ENCODE results near the gene USH2A. TPM values are rescaled to one million over a fixed set of nuclear protein-coding genes. Genes with fewer than 3 reads are reported as not detected.

USH2A gene
- total RNA-seq, 1 experiment from 2014 or later, result 0.02 TPM

DNA sequence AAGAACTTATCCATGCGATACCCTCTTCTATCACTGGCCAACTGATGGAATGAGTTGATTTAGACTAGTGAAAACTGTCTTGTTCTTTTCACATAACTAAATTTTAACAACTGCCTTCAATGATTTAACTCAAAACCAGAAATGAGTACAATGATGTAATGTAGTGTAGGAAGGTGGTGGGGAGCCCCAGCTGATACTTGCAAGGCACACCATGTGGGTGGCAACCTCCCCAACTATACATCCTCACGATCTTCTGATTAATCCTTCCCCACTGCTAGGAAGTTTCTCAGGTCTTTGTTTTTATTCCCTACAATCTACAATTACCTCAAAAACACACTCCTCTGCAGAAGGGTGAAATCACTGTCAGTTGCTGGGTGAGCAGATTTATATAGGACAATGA is 755.5 kb downstream of the USH2A start:
- DNase-seq (ENCODE audit: extremely low read depth, low read depth), result no peak

DNA sequence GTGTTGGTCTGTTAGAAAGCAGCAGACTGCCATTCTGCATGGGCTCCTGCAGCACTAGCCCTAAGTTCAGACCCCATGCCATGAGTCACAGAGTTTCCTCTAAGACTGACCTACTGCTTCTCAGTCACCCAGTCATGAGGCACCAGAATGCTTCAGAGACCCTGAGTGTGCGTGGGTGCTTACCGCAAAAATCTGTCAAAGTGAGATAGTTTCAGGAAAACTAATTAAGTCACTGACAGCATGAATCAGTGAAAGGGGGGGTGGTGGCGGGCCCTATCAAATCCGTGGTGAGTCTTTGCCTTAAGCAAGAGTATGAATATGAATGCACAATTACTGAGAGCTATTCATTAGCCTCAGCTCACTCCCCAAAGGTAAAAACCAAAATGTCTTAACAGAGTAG is 758.0 kb downstream of the USH2A start:
- DNase-seq (ENCODE audit: extremely low read depth, low read depth), result no peak

DNA sequence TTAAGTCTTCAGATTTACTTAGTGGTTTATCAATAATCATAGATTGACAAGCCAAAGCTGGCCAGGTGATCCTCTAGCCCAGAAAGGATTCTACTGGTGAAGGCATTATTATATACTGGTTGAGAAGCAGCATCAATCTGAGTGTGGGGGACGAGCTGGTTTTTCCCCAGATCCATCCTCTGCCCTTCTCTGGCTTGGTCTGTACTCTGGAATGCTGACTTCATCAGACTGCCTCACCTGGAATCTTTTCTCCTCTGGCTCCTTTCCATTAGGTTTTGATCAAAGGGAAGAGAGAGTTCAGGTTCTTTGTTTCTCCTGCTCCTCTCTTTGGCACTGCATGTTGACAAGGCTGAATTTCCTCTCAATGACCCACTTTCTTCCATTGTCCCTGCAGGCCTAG is 762.2 kb downstream of the USH2A start:
- no peak for DNase-seq (ENCODE audit: extremely low read depth, low read depth)

DNA sequence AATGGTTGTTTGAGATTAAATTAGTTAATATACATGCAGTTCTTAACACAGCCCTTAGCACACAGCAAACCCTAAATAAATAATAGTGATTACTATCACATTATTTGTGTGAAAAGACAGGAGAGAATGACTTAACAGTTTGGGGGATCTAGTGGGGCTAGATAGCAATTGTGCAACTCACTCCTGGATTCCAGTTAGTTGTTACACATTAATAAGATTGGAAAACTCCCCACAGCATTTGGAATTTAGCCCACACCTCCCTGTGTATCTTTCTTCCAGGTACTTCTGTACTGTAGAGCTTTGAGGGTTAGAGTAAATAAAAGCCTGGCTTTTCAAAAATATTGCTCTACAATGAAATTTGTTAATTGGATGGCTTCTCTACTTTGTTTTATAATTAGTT is 763.0 kb downstream of the USH2A start:
- DNase-seq (ENCODE audit: extremely low read depth, low read depth), result no peak

DNA sequence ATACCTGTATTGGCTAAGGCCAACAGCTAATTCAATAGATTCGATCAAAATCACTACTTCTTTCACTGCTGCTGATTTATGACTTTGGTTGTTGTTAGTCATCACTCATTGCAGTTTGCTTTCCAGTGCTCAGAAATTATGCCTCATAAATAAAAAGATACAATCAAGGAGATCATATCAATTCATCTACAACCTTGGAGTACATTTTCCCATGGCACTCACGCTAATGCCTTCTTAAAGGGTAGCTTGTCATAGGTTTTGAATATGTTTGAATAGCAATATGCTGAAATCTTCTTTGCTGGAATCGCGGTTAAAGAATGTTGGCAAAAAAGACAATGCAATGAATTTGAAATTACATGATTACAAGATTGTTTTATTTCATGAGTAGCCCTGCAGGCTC is 766.2 kb downstream of the USH2A start:
- no peak for DNase-seq (ENCODE audit: extremely low read depth, low read depth)

DNA sequence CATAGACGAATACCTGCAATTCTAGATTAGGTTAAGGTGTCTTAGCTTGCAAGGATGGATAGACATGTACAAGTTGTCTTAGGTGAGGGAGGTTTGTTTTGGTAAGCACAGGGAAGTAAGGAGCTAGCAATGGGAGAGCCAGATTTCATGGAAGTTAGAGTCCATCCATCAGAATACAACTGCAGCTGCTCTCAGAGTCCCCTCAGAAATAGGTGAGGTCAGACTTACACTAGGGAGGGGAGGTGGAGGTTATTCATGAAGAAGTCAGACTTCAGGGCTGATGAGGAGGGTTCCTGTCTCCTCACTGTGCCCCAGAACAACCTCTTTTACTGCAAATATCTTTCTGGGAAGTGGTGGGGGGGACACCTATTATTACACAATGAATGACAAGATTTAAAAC is 770.9 kb downstream of the USH2A start:
- DNase-seq (ENCODE audit: extremely low read depth, low read depth), result no peak

DNA sequence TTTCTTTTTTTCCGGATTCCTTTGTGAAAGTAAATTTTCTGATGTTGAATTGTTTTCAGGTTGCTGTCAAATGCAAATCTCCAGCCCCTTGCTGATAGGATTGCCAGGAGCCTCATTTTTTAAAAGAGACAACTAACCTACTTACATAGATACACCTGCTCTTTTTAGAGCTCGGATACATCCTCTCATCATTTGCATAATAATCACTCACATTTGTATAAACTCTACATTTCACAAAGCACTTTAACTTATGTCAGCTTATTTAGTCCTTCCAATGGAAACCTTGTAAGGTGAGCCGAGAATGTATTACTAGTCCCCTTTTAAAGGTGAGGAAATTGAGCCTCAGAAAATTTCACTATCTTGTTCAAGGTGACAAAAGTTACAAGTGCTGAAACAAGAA is 771.4 kb downstream of the USH2A start:
- DNase-seq (ENCODE audit: extremely low read depth, low read depth), result no peak

DNA sequence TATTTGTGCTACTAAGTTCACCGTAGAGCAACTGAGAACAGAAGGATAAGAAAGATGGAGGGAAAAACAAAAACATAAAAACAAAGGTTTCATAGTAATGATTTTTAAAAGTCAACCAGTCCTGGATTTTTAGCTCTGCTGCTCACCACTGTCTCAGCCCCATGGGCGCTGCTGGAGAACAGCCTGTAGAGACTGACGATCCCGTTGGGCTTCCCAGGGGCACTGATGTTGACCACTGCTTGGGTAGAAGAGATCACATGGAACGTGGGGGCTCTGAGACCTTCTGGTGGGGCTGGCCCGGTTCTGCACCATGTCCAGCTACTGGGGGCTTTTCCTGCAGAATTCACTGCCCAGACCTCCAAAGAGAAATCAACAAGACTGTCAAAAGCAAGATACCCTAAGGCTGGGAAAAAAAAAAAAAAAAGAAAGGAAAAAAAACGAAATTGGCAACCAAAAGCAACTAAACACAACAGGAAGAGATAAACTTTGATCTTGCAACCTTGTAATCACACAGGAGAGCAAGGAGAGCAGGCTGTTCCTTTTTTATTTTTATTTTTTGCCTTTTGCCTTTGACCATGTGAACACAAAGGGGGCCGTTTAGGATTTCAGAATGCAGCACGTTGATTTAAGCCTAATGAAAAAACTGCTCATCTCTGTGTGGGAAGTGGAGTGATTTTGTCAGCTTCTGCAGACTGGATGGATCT is 772.6 kb downstream of the USH2A start:
- no peak for DNase-seq (ENCODE audit: extremely low read depth, low read depth)

DNA sequence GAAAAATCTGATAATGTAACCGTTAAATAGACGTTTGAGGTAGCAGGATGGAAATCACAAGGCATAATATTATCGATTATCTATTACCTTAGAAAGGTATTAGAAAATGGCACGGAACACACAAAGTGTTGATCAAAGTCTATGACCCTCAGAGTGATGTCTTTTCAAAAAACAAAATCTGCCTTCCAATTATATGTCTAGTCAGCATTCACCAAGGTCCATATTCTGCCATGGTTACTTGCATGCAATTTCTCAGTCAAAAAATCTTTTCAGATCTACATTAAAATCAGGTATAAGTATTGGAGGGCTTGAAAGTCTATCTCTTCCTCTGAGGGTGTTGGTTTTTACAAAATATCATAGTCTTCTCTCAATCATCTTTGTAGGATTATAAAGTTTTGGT is 774.3 kb downstream of the USH2A start:
- no peak for DNase-seq (ENCODE audit: extremely low read depth, low read depth)

DNA sequence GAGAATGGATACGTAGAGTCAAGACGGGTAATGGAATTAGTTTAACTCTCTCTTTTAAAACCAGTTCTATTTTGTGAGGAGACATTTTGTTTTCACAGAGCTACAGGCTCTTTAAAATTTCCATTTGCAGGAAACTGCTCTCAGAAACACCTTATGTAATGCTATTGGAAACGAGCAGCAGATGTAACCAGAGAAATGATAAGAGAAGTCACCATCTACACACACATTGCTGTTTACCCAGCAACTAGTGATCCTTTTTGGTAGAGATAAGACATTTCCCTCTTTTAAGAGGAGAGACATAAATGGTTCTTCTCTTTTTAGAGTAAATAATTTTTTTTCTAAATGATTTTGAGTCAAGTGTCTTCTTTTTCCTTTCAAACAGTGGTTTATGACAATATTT is 775.5 kb downstream of the USH2A start:
- DNase-seq (ENCODE audit: extremely low read depth, low read depth), result no peak

DNA sequence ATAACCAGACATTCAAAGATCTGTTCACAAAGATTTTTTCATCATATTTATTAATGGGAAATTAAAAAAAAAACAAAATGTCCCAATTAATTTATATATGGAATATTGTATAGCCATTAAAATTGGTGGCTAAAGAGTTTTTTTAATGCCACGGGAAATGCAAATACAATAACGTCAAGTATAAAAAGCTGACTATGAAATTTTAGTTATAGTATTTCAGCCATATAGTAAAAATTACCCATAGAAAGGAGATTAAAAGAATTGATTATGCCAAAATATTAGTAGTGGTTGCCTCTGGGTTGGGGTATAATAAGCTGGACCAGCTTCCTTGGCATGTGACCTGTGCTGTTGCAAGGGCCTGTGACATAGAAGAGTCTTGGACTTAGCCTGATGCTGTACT is 777.4 kb downstream of the USH2A start:
- no peak for DNase-seq (ENCODE audit: extremely low read depth, low read depth)

DNA sequence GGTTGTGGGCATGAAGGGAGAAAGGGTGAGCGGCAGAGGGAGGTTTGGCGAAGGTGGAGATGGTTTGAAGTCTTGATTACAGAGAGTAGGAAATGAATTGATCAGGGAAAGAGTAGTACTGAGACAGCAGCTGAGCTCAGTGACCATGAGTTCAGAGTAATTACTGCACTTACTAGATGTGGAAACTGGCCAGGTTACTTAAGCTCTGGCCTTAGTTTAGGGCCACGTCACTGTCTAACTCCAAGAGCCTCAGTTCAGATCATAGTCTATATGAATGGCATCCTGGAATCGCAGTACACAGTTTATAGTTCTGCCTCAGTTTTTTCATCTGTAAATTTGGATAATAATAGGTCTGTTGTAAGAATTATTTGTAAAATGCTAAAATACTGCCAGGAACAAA is 778.1 kb downstream of the USH2A start:
- DNase-seq (ENCODE audit: extremely low read depth, low read depth), result no peak

DNA sequence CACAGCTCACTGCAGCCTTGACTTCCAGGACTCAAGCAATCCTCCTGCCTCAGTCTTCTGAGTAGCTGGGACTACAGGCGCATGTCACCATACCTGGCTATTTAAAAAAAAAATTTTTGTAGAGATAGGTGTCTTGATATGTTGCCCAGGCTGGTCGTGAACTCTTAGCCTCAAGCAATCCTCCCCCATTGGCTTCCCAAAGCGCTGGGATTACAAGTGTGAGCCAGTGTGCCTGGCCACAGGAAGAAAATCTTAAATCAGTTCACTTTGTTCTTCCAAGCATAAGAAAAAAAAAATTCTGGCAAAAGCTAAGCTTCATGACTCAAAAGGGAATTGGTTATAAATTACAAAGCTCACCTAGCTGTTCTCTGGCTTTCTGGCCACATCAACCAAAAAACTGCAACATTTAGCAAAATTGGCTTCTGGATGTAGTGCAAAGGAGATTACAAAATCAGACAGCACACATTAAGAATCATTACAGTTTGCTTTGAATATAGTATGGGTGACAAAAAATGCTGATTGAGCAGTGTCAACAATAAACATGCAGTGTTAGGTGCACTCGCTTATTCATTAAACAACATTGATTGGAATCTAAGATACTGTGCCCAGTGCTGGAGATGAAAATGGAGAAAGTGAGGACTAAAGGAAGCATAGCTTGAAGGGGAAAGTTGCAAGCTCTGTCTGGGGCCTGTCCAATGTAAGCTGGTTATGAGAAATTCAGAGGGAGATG is 779.5 kb downstream of the USH2A start:
- no peak for DNase-seq (ENCODE audit: extremely low read depth, low read depth)

DNA sequence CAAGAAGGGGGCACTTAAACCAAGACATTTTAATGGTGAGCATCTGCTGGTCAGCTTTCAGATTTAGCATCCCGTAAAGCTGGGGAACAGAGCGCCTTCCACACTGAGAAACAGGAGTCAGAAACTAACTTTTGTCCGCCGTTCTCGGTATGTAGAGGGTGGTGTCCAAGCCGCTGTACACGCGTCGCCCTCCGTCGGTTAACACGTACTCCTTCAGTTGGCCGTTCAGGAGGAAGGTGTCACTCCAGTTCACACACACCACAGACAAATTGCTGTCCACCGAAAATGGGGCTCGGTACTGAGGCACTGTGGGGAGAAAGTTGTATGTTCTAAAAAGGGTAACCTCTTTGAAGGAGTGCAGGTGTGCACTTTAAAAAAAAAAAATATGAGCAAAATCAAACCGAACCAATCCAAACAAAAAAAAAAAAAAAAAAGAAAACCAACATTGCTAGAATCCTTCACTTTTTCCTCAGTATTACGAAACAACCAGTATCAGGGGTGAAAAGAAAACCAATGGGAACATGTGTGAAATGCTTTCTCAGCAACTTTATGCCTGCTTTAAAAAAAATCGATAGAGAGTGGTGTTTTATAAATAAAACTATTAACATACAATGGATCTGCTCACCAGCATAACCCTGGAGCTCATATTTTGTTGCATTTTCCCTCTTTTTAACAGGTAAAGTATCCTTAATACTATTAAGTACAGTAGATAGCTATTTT is 782.7 kb downstream of the USH2A start:
- DNase-seq (ENCODE audit: extremely low read depth, low read depth), result no peak

DNA sequence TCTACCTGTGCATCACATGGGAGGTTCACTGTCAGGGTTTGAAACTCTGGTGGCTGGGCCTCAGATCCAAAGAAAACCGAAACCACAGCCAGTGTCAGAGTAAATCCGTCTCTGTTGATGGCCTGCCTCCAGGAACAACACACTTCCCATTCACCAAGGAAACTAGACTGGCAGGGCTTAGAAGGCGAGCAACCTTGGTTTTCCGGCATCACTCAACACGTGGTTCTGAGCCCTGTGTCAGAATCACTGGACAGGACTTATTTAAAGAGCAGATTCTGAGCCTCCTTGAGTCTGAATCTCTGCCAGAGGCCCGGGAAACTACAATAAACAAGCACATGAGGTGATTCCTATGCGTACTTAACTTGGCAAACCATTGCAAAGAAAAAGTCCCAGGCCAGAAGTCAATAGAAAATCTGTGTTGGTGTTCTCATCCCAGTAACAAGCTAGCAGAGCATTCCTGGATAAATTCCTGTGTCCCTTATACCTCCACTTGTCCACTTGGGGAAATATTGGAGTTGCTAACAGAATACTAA is 786.1 kb downstream of the USH2A start:
- DNase-seq (ENCODE audit: extremely low read depth, low read depth), result no peak

DNA sequence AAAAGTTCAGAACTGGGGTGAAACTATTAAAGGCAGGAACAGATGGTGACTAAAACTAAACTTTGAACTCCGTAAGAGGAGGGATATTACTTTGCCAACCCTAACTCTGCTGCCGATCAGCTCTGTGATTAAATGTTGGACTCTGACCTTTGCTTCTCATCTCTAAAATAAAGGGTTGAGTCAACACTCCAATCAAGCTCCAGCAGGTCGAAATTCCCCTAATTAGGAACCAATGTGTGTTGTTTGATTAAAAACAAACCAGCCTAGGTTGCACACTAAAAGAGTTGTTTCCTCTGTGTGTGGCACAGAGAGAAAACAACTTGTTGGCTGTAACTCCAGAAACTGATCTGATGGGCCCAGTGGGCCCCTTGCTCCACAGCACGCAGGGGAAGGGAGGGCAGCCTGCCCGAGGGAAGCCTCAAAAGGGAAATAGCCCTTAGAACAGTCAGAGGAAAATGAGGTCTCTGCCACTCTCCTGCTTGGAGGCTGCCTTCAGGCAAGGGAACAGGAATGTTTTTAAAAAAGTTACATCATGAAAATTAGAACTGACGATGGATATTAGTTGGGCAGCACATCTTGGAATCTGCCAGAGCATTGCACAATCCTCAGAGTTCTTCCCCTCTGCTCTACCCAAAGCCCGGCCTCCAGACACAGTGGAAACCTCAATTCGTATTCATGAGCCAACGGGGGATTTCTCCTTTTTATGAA is 786.8 kb downstream of the USH2A start:
- no peak for DNase-seq (ENCODE audit: extremely low read depth, low read depth)

DNA sequence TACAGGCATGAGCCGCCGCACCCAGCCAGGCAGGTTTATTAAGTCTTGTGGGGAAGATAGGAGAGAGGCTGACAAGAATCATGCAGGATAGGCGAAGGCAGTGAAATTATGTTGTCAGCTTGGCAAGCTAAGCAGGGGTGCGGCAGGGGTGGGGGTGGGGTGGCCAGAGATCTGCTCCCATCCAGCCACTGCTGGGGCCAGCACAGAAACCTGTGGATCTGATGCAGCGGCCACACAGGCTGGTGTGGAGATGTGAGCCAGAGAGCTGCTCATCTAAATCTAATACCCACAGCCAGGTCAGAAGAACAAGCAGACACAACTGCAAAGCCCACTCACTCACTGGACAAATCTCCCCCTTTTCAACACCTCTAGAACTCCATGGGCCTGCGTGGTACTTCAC is 787.4 kb downstream of the USH2A start:
- no peak for DNase-seq (ENCODE audit: extremely low read depth, low read depth)

DNA sequence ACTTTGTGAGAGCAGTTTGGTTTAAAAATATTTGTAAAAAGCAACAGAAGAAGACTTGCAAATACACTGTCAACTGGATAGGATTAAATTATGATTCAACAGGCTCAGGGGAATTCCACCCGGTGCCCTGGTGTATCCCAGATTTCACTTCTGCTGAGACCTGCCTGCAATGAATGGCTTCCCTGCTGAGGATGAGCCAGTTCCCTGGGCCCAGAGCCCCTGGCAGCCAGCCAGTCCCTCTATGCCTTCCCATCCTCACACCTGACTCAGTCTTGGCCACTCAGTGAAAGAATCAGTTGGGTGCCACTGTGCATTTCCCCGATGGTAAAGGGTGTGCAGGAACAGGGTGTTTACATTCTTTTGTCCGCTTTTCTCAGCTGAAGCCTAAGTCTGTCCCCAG is 791.8 kb downstream of the USH2A start:
- DNase-seq (ENCODE audit: extremely low read depth, low read depth), result no peak

DNA sequence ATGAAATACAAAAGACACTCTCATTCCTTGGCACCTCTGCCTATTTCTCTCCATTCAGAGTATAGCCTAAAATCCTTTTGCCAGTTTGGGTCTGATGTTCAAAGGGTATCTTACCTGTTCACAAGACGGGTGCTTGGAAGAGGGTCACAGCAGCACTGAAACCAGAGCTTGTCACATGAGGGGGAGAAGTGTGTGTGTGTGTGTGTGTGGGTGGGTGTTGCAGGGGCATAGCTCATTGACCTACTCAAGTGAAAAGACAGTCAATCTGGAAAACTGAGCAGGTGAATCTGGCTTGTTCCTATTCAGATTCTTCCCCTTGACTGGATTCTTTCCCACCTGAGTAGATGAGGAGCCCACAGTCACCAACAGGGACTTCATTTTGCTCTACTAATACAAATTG is 792.2 kb downstream of the USH2A start:
- no peak for DNase-seq (ENCODE audit: extremely low read depth, low read depth)

DNA sequence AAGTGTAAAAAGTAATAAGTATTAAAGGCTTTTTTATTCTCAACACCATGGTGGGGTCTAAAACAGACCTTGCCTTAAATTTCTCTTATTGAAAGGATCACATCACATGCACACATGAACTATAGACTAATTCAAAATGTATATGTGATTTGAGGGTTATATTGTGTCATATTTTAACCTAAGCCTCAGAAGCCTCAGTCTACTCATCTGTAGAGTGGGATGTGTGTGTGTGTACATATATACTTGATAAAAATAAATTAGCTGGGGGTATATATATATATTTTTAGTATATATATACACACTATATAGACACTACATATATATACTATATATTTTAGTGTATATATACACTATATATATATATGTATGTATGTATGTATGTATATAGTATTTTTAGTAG is 797.3 kb downstream of the USH2A start:
- no peak for DNase-seq (ENCODE audit: extremely low read depth, low read depth)

DNA sequence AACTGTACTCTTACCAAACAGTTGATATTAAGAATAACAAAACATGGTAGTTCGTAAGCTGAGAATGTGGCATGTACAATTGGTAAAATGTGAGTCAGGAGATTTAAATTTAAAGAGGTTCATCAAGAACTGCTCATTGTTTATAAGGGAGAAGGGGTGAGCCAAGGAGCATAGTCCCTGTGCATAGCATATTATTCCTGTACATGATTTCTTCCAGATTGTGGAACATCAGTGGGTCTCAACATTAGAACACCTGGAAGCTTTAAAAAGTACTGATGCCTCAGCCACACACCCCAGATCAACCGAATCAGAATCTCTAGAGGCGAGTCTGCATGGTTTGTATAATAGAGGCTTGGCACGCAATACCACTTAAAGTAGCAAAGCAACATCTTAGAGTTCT is 800.1 kb downstream of the USH2A start:
- no peak for DNase-seq (ENCODE audit: extremely low read depth, low read depth)
